ENCODE results near the gene FAF1.

FAF1 gene

DNA sequence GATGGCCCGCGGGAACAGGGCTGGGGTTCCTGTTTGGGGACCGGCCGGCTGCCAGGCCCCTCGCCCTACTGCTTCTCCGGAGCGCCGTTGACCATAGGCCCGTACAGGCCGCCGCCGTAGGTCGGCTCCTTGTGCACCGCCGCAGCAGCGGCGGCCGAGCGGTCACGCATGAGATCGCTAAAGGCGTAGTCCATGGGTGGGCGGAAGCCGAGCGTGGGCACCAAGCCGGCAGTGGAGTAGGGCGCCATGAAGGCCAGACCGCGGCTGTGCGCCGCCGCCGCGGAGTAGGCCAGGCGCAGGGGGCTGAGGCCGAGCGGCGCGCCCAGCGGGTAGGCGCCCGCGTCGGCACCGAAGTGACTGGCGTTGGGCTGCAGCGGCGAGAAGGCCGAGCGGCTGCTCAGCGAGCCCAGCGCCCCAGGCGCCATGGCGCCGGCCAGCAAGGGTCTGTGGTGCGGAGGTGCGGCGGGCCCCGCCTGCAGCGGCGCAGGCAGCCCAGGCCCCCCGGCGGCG, 541.4 kb downstream of the FAF1 start:
- peak overlapping the region; percentile 12 for H3K4me3 ChIP-seq (ENCODE audit: extremely low read depth, insufficient read depth, low read length, poor library complexity, severe bottlenecking)
- no peak overlapping the region for H3K27ac ChIP-seq (ENCODE audit: low read depth, low read length, severe bottlenecking)
- H3K36me3 ChIP-seq (ENCODE audit: control insufficient read depth, insufficient read depth, low read length): no peaks in the 10 kb centered on the region
- H3K4me1 ChIP-seq (ENCODE audit: control insufficient read depth, insufficient read depth, low read length, poor library complexity, severe bottlenecking): peaks cover 4% of the 10 kb centered on the region
- WGBS, 2 experiments (ENCODE audit: insufficient coverage in 2 of 2): 1 to 2% methylated on average over 57 to 58 of the region's 64 CpGs
- no peaks in the 10 kb centered on the region for H3K9me3 ChIP-seq (ENCODE audit: control insufficient read depth, low read length)

DNA sequence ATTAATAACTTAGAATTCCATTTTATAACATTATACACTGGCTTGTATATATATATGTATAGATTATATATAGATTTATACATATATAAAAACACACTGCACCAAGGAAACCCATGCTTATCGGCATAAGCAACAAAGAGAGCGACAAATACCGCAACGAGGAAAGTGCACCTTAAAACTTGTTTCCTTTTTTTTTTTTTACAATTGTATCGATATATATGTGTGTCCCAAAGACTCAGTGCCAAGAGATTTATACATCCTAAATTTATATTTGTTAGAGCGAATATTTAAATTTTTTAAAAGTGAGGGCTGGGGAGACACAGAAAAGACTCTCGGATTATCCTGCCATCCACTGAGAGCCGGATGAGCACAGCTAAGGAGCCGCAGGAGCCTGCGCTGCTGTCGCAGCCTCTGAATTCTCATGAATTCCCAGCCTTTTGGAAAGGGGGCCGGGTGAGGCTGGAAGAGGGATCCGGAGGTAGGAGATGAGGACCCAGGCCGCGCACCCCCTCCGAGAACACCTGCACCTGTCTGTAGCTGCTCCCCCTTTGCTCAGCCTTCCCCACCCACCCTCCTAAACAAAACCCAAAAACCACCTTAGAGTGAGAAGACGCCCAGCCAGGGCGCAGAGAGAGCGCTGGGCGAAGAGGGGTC, 542.0 kb downstream of the FAF1 start:
- Histone ChIP-seq H3K4me1 (ENCODE audit: control insufficient read depth, insufficient read depth, low read length, poor library complexity, severe bottlenecking) (no peaks in the 10 kb centered on the region), H3K9me3 (ENCODE audit: control insufficient read depth, low read length) (no peaks in the 10 kb centered on the region), H3K36me3 (ENCODE audit: control insufficient read depth, insufficient read depth, low read length) (no peaks in the 10 kb centered on the region), H3K27ac (ENCODE audit: low read depth, low read length, severe bottlenecking) (no peak overlapping the region), H3K4me3 (ENCODE audit: extremely low read depth, insufficient read depth, low read length, poor library complexity, severe bottlenecking) (no peak overlapping the region)
- 0 to 6% methylated on average over 5 to 9 of the region's 20 CpGs for WGBS, 2 experiments (ENCODE audit: insufficient coverage in 2 of 2)

DNA sequence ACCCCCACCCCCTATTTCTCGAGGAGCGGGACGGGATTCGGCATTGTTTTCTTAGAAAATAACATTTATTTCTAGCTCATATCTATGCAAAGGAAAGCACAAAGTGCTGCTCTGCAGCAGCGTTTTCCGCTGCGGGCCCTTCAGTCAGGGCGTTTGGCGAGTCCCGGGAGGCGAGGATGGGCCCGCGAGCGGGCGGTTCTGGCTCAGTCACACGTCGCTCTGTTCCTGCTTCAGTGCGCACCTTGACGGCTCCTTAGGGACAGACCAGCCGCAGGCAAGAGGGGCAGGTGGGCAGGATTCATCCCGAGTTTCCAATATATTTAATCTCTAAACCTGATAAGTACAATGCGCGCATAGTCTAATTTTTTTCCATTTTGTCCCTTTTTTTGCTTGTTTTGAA, 542.6 kb downstream of the FAF1 start:
- H3K4me3 ChIP-seq (ENCODE audit: extremely low read depth, insufficient read depth, low read length, poor library complexity, severe bottlenecking): no peak overlapping the region
- no peaks in the 10 kb centered on the region for H3K4me1 ChIP-seq (ENCODE audit: control insufficient read depth, insufficient read depth, low read length, poor library complexity, severe bottlenecking)
- WGBS, 2 experiments (ENCODE audit: insufficient coverage in 2 of 2): 8% methylated on average over 12 to 19 of the region's 23 CpGs
- H3K36me3 ChIP-seq (ENCODE audit: control insufficient read depth, insufficient read depth, low read length): no peaks in the 10 kb centered on the region
- no peaks in the 10 kb centered on the region for H3K9me3 ChIP-seq (ENCODE audit: control insufficient read depth, low read length)
- H3K27ac ChIP-seq (ENCODE audit: low read depth, low read length, severe bottlenecking): no peak overlapping the region

DNA sequence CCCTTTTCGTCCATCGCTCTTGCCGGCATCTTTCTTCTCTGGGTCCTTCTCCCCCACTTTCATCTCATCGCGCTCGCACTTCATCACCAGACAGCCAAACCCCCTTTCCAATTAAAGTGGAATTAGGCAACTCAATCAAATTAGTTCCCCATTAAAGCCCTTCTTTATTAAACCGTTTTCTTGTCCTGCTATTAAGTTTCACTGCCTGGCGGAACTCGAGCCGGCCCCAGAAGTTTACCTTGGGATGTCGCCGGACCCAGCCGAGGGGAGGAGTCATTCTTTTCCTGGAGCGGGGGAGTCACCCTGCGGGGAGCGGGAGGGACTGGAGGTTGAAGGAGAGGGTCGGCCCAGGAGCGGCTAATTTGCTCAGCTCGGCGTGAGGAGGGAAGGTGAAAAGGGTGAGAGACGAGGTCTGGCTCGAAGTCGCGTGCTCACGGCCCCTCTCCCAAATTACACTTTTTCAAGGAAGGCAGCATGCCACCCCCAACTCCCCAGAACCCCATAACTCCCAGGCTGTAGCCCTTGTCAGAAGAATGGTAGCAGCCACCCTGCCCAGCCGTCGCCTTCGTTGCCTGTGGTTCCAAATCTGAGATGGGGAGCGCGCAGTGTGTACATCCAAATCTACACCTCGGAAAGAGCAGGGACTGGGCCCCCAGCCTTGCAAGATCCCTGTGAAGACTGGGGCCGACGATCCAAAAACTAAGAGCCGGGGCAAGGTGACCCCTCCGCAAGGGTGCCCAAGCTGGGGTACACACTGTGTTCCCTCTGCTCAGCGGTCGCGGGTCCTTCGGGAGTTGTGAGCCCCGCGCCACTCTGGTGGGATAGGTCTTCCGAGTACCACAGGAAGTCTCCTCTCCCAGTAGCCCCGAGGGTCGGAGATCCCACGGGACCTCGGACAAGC, 543.3 kb downstream of the FAF1 start:
- Histone ChIP-seq H3K4me3 (ENCODE audit: extremely low read depth, insufficient read depth, low read length, poor library complexity, severe bottlenecking) (no peak overlapping the region), H3K36me3 (ENCODE audit: control insufficient read depth, insufficient read depth, low read length) (no peaks in the 10 kb centered on the region), H3K27ac (ENCODE audit: low read depth, low read length, severe bottlenecking) (no peak overlapping the region), H3K4me1 (ENCODE audit: control insufficient read depth, insufficient read depth, low read length, poor library complexity, severe bottlenecking) (no peaks in the 10 kb centered on the region), H3K9me3 (ENCODE audit: control insufficient read depth, low read length) (no peaks in the 10 kb centered on the region)
- WGBS, 2 experiments (ENCODE audit: insufficient coverage in 2 of 2): 0 to 2% methylated on average over 22 to 39 of the region's 46 CpGs

DNA sequence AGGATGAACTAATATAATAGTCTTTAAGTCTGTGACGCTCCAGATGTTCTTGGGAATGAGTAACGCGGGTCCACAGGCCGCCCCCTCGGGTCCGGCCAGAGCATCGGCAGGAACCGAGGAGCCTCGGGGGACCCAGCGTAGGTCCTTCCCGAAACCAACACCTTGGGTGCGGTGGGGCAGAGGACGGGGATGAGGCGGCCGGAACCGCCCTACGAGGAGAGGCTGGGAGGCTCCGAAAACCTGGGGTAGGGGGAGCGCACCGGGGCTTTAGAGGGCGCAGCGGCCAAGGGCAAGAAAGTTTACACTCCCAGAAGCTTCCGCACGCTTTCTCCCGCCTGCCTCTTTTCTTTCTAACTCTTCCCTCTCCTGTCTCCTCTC, 543.9 kb downstream of the FAF1 start:
- Histone ChIP-seq H3K36me3 (ENCODE audit: control insufficient read depth, insufficient read depth, low read length) (no peaks in the 10 kb centered on the region), H3K9me3 (ENCODE audit: control insufficient read depth, low read length) (no peaks in the 10 kb centered on the region), H3K4me1 (ENCODE audit: control insufficient read depth, insufficient read depth, low read length, poor library complexity, severe bottlenecking) (no peaks in the 10 kb centered on the region), H3K27ac (ENCODE audit: low read depth, low read length, severe bottlenecking) (no peak overlapping the region), H3K4me3 (ENCODE audit: extremely low read depth, insufficient read depth, low read length, poor library complexity, severe bottlenecking) (no peak overlapping the region)
- WGBS, 2 experiments (ENCODE audit: insufficient coverage in 2 of 2): 2% methylated on average over 24 to 25 of the region's 25 CpGs

DNA sequence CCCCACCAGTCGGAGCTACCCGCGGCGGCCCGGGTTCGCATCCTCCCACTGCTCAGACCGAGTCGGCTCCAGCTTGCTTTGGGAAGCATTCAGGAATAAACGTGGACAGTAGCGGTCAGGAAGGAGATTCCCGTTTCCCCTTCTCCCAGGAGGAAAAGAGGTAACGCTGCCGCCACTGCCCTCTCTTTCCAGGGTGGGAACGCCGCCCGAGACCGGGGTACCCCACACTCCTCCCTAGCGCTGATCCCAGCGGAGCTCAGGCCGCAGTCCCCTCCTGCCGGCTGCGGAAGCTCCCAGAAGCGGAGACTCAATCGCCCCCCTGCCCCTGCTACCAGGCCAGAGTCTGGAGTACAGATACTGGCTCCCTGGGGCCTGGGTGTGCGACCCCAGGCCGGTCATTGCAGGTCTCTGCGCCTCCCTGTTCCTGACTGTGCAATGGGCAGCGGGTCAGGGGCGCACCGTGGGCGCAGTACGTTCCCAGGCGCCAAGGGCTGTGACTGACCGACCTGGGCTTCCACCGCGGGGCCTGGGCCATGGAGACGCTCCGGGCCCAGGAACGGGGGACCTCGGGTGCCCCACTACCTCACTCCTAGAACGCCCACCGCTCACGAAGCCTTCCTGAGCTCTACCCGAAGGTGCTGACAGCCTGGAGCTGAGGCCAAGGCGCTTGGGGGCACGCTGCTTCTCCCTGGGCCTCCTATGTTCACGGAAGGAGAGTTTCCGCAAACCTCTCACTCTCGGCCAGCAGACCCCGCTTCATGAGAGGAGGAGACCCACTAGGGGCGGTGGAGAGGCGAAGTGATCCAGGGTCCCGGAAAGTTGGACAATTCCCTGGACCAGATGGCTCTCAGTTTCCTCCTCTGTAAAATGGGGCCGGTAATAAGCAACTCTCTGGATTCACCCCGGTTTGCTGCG, 544.6 kb downstream of the FAF1 start:
- no peak overlapping the region for H3K27ac ChIP-seq (ENCODE audit: low read depth, low read length, severe bottlenecking)
- no peaks in the 10 kb centered on the region for H3K4me1 ChIP-seq (ENCODE audit: control insufficient read depth, insufficient read depth, low read length, poor library complexity, severe bottlenecking)
- H3K4me3 ChIP-seq (ENCODE audit: extremely low read depth, insufficient read depth, low read length, poor library complexity, severe bottlenecking): no peak overlapping the region
- no peaks in the 10 kb centered on the region for H3K9me3 ChIP-seq (ENCODE audit: control insufficient read depth, low read length)
- 5 to 6% methylated on average over 28 to 44 of the region's 56 CpGs for WGBS, 2 experiments (ENCODE audit: insufficient coverage in 2 of 2)
- no peaks in the 10 kb centered on the region for H3K36me3 ChIP-seq (ENCODE audit: control insufficient read depth, insufficient read depth, low read length)

DNA sequence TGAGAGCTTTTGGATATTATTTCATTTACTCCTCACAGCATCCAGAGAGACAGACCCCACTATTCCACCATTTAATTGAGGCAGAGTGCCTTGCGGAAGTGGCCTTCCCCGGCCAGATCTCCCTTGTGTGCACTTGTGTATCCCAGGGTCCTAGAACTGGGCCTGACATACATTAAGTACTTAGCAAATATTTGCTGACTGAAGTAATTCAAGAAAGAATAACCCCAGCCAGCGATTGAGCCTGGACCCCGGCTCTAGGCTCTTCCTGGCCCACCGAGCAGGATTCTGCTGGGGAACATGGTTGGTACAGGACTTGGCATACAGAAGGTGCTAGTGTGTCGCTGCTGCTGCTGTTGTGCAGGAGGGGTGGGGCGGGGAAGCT, 545.2 kb downstream of the FAF1 start:
- no peaks in the 10 kb centered on the region for H3K9me3 ChIP-seq (ENCODE audit: control insufficient read depth, low read length)
- no peak overlapping the region for H3K27ac ChIP-seq (ENCODE audit: low read depth, low read length, severe bottlenecking)
- WGBS, 2 experiments (ENCODE audit: insufficient coverage in 2 of 2): 28 to 48% methylated on average over 4 to 5 of the region's 7 CpGs
- H3K4me3 ChIP-seq (ENCODE audit: extremely low read depth, insufficient read depth, low read length, poor library complexity, severe bottlenecking): no peak overlapping the region
- H3K4me1 ChIP-seq (ENCODE audit: control insufficient read depth, insufficient read depth, low read length, poor library complexity, severe bottlenecking): no peaks in the 10 kb centered on the region
- no peaks in the 10 kb centered on the region for H3K36me3 ChIP-seq (ENCODE audit: control insufficient read depth, insufficient read depth, low read length)

DNA sequence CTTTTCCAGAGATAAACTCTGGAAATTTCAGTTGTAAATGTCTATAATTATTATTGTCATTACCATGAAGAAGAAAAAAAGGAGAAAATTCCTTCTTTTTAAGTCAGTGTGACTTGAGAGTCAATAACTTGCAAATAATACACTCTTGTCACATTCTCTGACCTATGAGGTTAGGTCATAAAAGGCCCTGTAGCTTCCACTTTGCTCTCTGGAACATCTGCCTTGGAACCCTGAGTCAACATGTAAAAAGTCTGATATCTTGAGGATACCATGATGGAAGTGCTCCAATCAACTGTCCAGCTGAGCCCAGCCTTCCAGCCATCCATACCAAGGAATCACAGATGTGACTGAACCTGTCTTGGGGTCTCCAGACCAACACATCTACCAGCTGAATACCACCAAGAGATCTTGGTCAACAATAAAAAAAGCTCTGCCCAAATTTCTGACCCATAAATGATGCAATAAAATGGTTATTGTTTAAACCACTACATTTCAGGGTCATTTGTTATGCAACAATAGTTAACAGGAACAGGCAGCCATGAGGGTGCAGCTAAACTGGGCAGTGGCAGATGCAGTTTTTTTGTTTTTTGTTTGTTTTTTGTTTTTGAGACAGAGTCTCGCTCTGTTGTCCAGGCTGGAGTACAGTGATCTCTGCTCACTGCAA, 547.1 kb downstream of the FAF1 start:
- Histone ChIP-seq H3K36me3 (ENCODE audit: control insufficient read depth, insufficient read depth, low read length) (no peaks in the 10 kb centered on the region), H3K4me3 (ENCODE audit: extremely low read depth, insufficient read depth, low read length, poor library complexity, severe bottlenecking) (no peak overlapping the region), H3K9me3 (ENCODE audit: control insufficient read depth, low read length) (no peaks in the 10 kb centered on the region), H3K4me1 (ENCODE audit: control insufficient read depth, insufficient read depth, low read length, poor library complexity, severe bottlenecking) (no peaks in the 10 kb centered on the region), H3K27ac (ENCODE audit: low read depth, low read length, severe bottlenecking) (no peak overlapping the region)
- 83% methylated on average over 1 of the region's 1 CpG; no CpG with 5 or more reads in 1 of the 2 experiments for WGBS, 2 experiments (ENCODE audit: insufficient coverage in 2 of 2)

DNA sequence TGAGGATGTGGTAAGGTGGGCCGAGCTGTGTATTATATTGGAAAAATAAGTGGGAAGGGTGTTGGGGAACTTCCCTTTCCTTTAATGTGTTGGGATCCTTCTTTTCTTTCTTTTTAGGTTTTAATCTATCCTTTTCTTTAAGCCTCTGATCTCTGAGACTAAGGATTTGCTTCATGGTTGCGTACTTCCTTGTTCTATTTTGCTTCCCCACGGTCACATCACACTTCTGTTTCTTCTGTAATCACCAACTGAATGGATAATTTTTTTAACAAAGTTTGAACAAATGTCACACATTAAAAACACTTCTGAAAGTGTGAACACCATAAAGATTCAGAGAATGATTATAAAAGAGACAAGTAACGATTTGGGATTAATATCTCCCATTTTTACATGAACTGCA, 554.3 kb downstream of the FAF1 start:
- Histone ChIP-seq H3K27ac (ENCODE audit: low read depth, low read length, severe bottlenecking) (no peak overlapping the region), H3K4me1 (ENCODE audit: control insufficient read depth, insufficient read depth, low read length, poor library complexity, severe bottlenecking) (no peaks in the 10 kb centered on the region), H3K36me3 (ENCODE audit: control insufficient read depth, insufficient read depth, low read length) (no peaks in the 10 kb centered on the region), H3K9me3 (ENCODE audit: control insufficient read depth, low read length) (no peaks in the 10 kb centered on the region), H3K4me3 (ENCODE audit: extremely low read depth, insufficient read depth, low read length, poor library complexity, severe bottlenecking) (no peak overlapping the region)
- 57% methylated on average over 1 of the region's 4 CpGs; no CpG with 5 or more reads in 1 of the 2 experiments for WGBS, 2 experiments (ENCODE audit: insufficient coverage in 2 of 2)
